ENCODE results near the gene APRT.
A peak's percentile ranks its signal among the peaks of the same experiment; 100 is the strongest.

APRT gene

DNA sequence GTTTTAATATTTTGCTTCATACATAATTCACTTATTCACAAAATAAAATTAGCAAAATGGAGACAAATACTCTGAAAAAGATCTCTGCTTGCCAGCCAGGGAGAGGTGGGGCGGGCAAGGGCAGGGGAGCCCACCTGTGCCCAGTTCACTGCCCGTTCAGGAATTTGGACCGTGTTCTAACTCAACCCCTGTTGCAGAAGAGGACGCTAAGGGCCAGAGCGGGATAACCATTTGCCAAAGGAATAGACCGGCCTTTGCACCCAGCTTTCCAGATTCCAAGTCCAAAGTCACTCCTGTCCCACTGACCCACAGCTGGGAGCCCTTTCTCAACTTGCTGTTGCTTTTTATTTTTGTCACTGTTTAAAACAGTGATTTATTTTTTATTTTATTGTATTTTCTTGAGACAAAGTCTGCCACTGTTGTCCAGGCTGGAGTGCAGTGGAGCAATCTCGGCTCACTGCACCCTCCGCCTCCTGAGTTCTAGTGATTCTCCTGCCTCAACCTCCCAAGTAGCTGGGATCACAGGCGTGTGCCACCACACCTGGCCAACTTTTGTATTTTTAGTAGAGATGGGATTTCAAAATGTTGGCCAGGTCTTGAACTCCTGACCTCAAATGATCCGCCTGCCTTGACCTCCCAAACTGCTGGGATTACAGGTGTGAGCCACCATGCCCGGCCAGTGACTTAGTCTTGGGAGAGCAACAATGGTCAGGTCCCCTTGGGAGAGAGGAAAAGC is 24.0 kb downstream of the APRT start:
- no peak for DNase-seq (ENCODE audit: low read depth)

DNA sequence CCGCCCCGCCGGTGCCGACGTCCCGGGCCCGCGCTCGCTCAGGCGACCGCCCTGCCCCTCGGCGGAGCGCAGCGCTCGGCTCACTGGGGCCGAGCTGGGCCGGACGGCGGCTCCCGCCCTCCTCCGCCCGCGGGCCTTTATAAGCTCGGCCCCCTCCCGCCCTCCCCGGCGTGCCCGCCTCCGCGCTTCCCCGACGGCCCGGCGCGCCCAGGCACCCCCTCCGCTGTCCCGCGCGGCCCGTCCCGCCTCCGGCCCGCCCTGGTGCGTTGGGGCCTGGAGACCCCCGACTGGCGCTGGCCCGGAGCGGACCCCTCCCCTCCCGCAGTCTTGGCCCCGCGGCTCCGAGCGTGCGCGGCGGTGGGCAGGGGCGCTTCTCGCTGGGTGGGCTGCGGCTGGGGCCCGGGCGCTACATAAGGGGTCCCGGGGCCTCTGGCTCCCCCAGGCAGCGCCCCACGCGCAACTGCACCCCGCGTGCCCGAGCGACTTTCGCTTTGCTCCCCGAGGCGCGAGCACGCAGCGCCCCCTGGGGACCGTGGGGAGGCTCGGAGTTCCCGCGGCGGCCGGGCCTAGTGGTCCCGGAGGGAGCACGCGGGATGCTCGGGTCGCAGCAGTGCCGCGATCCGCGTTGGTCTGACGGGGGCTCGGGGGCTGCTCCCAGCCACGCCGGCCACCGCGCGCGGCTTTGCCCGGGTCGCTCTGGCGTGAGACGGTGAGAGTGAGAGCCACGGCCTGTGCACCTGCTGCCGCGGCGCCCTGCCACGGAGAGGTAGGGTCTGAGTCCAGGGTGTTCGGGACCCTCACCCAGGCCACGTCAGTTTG is 26.4 kb downstream of the APRT start, which contains the start of gene PIEZO1:
Gene PIEZO1, minus strand, starts transcription at position 115 of the 819 bp plus-strand sequence. CDS start 256 bp downstream, outside the sequence.
- DNase-seq (ENCODE audit: low read depth): peak; percentile 74

DNA sequence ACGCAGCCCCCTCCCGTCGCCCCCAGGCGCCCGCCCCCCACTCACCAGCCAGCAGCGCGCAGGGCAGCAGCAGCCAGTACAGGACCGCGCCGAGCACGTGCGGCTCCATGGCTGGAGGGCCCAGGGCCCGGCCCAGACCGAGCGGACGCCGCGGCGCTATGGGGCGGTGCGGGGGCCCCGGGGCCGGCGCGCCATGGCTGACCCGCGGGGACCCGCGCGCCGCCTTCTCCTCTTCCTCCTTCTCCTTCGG is 26.9 kb downstream of the APRT start:
- DNase-seq (ENCODE audit: low read depth): no peak

DNA sequence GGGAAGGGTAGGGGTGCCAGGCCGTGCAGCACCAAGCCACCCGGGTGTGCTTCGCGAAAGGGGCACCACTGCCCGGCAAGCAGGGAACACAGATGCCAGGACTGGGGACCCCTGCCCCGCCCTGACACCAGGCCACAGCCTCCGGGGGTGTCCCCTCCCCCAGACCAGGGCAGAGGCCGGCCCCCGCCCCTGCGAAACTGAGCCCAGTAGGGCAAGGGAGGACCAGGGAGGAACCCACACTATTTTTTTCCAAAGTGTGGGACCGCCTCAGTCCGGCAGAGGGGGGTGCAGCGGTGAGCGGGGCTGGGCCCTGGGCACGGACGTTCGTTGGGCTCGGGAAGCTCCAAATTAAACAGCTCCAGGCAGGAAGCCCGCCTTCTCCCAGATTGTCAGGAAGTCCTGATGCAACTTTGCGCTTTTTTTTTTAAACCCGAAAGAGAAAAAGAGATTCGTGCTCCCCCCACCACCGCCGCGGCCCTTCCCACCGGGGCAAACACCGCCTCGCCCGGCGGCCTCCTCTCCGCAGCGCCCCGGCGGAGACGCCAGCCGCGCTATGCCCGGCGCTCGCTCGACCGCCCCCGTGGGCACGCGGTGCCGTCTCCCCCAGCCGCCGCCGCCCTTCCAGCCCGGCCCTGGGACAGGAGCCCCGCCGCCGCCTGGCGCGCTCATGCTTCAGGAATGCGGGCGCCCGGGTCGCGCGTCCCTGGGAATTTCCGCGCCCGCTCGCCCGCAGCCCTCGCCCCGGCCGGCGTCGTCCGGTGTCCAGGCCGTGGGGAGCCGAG is 27.5 kb downstream of the APRT start:
- DNase-seq (ENCODE audit: low read depth): peak; percentile 34

DNA sequence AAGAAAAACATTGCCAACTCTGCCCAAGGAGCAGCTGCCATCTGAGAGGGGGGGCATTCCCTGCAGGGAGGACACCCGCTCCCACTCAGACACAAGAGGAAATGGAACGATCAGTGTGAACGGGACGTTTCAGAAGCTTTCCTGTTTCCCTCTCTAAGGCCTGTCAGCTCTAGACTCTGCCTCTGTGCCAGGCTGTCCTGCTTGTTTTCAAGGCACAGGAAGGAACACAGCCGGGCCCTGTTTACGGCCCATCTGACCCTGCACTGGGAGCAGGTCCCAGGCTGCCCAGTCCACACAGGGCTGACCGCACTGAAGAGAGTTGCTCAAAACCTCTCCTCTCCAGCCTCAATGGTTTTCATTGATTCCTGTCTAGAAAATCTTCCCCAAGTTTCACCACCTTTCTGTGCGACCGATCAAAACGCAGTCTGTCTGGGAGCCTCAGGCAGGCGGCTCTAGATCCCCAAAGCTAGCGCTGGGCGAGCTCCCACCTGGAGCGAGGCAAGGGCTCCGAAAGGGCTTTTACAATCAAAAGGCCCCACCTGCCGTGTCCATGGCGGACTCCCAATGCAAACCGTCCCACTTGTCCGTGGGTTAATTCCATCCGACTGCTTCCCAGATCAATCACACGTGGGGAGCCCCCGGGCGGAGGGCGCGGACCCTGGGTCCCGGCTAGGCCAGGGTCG is 28.2 kb downstream of the APRT start:
- DNase-seq (ENCODE audit: low read depth): no peak

DNA sequence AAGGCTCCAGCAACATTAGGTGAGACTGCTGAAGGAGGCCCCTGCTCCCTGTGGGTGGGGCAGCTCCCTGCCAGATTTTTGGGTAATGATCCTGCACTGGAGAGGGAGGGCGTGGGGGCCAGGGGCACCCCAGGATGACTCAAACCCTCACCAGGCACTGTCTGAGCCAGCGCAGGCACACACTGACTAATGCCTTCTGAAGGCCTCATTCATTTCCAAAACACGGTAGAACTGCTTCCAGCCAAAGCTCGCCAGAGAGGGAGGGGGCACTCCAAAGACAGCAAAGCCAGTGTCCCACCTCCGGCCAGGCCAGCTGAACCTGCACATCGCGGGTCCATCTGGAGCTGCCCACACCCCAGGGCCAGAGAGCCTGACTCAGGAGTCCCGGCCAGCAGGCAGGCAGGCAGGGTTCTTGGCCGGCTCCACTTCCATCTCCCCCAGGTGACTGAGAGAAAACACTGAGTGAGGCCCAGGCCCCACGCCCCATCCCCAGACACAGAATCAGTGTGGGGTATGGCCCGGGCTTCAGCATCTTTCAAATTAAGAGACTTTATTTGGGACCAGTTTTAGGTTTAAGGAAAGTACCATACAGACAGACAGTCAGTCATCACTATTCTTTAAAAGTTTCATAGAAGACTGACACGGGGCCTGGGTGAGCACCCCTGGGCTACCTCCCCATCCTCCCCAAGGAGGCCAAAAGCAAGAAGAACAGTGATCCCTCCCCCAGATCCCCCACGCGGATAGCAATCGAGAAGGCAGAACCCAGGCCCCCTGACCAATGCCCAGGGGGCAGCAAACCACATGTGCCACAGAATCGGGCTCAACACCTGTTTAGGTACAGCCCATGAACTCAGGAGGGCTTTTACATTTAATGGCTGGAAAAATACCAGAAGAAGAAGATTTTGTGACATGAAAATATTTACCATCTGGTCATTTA is 29.0 kb downstream of the APRT start:
- DNase-seq (ENCODE audit: low read depth): peak; percentile 77

DNA sequence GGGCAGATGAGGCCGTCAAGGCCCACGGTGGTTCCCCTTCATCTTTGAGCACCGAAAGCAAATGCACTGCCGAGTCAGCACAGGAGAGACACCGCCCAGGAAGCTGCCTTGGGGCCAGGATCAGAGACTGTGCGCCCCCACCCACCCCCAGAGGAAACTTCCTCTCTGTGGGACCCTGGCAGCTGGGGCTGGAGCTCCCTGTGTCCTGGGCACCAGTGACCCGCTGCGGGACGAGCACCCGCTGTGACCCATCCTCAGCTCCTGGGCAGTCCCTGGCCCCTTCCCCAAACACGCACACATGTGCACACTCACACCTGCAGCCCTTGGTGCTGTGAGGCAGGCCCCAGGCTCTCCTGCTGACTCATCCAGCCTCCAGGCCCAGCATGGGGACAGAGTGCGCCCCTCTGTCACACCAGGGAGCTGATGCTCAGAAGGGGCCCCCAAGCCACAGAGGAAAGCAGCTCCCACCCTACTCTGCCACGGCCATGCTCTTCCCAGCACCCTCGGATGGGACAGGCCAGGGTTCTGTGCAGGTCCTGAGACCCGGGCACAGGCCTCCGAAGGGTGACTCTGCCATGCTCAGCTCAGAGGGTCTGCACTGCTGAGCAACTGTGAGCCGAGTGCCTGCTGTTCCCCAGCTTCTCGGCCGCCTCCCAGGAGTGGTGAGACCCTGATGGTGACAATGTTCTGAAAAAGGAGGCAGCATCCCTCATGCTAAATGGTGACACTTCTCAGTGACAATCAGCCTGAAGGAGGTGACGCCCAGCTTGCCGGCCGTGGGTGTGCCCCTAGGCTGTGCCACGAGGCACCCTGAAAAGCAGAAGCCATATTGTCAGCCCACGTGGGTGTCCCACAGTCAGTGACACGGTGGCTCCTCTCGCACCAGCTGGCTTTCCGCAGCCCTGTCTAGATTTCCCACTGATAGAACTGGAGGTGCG is 30.3 kb downstream of the APRT start:
- DNase-seq (ENCODE audit: low read depth): peak; percentile 67

DNA sequence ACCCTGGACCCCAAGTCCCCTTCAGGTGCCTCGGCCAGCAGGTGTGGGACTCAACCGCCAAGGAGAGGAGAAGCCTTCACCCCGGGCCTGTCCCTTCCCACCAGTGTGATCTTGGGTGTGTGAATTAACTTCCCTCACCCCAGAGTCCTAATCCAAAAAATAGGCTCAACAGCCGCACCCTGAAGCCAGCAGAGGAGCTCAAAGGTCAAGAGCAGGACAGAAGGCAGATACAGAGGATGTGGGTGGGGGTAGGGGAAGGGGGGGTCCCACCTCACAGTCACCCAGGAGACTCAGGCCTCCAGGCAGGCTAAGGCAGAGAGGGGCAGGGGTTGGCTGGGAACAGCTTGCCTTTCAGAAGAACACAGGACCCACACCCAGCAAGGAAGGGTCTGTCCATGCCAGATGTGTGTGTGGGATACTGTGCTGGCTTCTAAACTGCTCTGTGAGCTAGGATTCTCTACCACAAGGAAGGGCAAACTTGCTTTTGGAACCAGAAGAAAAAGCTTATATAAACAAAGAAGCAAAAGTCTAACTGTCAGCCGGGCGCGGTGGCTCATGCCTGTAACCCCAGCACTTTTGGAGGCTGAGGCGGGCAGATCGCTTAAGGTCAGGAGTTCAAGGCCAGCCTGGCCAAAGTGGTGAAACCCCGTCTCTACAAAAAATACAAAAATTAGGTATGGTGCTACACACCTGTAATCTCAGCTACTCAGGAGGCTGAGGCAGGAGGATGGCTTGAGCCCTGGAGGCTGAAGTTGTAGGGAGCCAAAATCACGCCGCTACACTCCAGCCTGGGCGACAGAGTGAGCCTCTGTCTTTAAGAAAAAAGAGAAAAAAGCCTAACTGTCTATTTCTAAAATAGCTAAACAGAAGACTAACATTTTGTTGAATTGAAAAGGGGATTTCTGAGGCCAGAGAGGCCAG is 31.3 kb downstream of the APRT start:
- DNase-seq (ENCODE audit: low read depth): no peak

DNA sequence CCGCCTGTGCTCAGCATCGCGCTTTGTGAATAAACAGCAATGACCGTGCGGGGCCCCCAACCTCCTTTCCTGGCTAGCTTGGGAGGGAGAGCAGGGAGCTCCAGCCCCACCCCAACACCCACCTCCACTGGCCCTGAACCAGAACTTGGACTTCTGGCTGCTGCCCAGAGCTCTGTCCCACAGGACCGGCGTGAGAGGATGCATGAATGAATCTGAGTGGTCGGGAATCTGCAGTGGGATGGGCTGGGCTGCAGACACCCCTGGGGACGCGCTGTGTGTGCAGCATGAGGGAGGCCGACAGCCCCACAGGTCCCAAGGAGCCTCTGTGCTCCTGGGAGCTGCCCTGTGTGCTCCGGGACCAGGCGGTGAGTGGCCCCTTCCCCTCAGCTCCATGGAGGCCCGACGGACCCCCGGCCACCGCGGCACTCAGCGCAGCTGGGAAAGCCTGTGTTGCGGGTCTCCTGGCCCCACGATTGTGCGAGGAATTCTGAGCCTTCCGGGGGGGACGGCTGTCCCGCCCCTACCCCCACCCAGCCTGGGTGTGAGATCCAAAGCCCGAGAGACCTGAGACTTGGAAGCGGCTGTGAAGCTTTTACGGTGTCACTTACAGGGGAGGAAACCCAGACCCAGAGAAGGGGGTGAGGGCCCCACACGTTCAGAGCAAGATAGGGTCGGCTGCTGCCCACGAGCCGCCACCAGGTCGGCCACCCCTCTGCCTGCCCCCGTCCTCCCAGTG is 32.2 kb downstream of the APRT start:
- DNase-seq (ENCODE audit: low read depth): no peak

DNA sequence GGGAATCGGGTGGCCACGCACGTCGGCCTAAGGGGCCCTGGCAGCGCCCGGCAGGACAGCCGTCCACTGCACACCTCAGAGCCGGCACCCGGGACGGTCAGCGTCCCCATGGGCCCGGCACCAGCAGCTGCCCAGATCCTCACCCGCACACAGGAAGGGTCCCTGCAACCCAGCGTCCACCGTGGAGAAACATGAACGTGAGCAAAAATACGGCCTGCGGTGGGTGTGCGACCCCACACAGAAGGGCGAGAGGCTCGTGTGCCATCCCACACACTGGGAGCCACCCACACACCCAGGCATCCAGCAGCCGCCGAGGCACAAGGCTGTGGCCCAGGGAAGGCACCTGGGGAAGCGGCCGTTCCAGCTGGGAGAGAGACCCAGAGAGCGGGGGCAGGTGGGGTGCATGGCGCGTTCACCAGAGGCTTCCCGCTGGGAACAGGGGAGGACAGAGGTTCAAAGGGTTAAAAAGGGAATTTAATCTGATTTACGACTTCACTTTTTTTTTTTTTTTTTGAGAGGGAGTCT is 33.1 kb downstream of the APRT start:
- DNase-seq (ENCODE audit: low read depth): no peak

DNA sequence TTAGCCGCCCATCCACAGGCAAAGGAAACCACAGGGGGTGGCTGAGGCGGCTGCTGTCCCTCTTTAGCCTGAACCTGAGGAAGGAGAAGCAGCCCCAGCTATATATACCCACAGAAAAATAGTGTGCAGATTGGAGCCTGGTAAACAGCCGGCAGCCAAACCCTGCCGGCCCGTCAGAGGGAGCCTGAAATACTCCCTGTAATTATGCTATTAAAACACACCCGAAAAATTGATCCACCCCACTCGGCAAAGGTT is 33.5 kb downstream of the APRT start:
- no peak for DNase-seq (ENCODE audit: low read depth)

DNA sequence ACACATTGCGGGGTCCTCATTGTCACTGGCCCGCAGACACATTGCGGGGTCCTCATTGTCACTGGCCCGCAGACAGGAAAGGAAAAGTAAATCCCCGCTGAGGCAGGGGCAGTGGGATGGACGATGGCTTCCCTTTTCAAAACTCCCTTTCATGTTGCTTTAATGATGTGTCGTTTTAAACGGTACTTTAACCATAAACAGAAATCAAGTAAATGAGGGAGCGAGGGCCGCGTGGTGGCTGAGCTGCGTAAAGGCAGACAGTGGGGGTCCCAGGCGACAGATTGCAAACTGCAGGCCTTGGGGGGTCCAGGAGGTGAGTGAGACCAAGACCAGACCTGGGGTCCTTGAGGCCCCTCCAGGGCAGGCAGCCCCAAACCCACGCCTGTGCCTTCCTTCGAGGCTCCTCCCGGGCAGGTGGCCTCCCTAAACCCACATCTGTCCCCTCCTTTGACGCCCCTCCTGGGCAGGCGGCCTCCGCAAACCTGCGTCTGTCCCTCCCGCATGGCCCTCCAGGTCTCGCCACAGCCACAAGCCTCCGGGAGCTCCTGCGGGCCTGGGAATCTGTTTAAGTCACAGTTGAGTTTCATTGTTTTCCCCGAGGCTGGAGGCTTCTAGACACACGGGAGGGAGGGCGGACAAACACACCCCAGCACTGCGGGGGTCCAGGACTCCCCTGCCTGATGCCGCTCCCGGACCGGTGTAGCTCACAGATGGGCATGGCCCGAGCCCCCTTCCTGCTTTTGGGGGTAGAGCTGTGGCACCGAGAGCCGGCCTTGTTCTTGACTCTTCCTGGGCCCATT is 34.1 kb downstream of the APRT start:
- DNase-seq (ENCODE audit: low read depth): no peak

DNA sequence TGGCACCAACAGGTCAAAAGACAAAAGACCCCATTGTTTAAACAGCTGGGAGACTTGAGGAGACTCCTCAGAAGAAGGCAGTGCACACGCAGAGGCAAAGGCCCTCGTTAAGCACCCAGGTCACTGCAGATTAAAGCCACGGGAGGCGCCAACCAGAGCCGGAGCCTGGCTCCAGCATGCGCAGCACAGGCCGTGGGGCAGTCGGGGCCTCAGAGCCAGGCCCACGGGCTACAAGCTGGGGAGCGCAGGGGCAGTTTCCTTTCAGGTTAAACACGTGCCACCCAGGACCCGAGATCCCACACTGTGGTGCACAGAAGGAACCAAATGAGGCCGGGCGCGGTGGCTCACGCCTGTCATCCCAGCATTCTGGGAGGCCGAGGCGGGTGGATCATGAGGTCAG is 35.9 kb downstream of the APRT start:
- DNase-seq (ENCODE audit: low read depth): no peak

DNA sequence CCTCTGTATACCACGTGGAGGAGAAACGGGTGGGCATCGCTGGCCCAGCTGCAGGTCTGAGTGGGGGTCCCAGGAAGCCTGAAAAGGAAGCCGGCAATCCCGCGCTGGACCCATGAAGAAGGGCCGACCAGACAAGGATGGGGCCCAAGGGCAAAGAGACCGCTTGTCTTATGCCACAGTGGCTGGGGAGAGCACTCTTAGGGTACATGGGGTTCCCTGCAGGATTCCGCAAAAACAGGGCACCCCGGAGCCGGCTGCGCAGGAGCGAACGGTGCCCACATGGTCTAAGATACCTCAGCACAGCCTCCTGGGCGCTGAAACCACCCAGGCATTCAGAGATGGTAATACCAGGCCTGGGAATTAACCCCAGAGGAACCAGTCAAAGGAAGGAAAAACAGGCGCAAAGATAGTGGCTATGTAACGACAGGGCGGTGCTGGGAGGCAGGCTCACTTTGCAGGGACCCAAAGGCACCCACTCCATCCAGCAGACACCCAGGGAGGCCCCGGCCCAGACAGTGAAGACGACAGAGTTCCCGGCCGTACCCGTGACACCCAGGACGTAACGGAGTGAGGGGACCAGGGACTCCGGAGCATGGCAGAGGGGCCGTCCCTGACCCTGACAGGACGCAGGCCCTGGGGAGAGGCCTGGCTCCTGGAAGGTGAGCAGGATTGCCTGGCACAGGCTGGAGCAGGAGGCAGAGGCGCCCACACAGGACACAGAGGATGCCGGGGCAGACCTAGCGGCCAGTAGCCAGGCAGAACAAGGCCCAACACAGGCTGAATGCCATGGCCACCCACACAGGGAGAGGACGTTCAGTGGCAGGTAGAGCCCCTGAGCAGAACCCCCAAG is 37.0 kb downstream of the APRT start:
- no peak for DNase-seq (ENCODE audit: low read depth)

DNA sequence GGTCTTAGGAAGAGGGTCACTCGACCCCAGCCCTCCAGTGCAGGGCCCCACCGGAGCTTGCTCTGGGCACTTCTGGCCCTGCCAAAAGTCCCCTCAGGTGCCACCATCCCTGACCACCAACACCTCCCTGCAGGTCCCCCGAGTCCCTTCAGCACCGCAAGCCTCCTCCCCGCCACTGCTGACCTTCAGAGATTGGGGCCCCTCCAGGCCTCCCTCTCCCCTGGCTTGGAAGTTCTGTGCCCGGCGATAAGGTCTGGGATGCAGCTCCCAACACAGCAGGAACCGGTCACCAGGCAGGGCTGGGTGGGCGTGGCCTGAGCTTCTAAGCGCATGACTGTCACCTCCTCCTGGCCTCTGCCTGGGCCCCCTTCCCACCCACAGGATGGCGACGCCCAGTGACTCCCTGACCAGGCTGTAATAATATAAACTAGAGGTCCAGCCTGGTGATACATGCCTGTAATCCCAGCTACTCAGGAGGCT is 37.9 kb downstream of the APRT start:
- no peak for DNase-seq (ENCODE audit: low read depth)
